Sigmoid colon (tissue), 4 donors: ENCODE data around the gene HSPG2.
"Not testable (repeated sequence)": the region's sequence is repeated elsewhere in the genome, so short reads cannot be mapped to it uniquely, and the experiment has no call there.

Source experiments
- CTCF ChIP-seq, 4 experiments: fragments of 450-650 bp in 3 of 4; fragments of 200-600 bp in 1 of 4; IDR thresholded peaks; one replicate each; pipeline ENCODE4 v1.5.1; 2016 to 2019; ENCODE audit warnings: antibody characterized with exemption in 4 of 4, mild to moderate bottlenecking in 3 of 4, moderate library complexity in 2 of 4
- EP300 ChIP-seq, 4 donors: sonication (generic); formaldehyde crosslinking; IDR thresholded peaks; one replicate each; pipeline ENCODE4 v1.6.1; 2017; ENCODE audit warnings: antibody characterized with exemption in 4 of 4
- POLR2A ChIP-seq, 2 donors: fragments of 450-650 bp; IDR thresholded peaks; one replicate each; pipeline ENCODE4 v1.6.1; 2016; ENCODE audit warnings: antibody characterized with exemption in 2 of 2, mild to moderate bottlenecking in 2 of 2, moderate library complexity in 2 of 2
- POLR2AphosphoS5 ChIP-seq, 4 donors: sonication (generic); formaldehyde crosslinking; IDR thresholded peaks; one replicate each; pipeline ENCODE4 v1.6.1; 2017; ENCODE audit warnings: antibody characterized with exemption in 4 of 4

GRCh38 chr1:21975296-21975695, 38.2 kb upstream of the HSPG2 start:
- not testable (repeated sequence) for TF ChIP-seq POLR2AphosphoS5, POLR2A, CTCF, EP300 (IDR thresholded peaks at IDR 0.05)
